Mucosa of rectum (tissue), 2 donors: ENCODE data around the gene LRTM2.

Experiments used
- H3K27ac ChIP-seq, 2 donors: one replicate each; pipeline ENCODE4 v1.7.0; 2013; ENCODE audit warnings: inconsistent platforms in 2 of 2, low read depth in 2 of 2, low read length in 2 of 2
- H3K27me3 ChIP-seq, 2 donors: one replicate each; pipeline ENCODE4 v1.7.0; 2013; ENCODE audit warnings: low read length in 2 of 2; ENCODE audit not compliant: control insufficient read depth in 2 of 2, insufficient read depth in 2 of 2
- H3K36me3 ChIP-seq, 2 donors: one replicate each; pipeline ENCODE4 v1.7.0; 2013; ENCODE audit warnings: low read length in 2 of 2; ENCODE audit not compliant: control insufficient read depth in 2 of 2, insufficient read depth in 2 of 2
- H3K4me1 ChIP-seq, 2 donors: one replicate each; pipeline ENCODE4 v1.7.0; 2013; ENCODE audit warnings: low read length in 2 of 2, mild to moderate bottlenecking in 1 of 2; ENCODE audit not compliant: control insufficient read depth in 2 of 2, insufficient read depth in 2 of 2
- H3K4me3 ChIP-seq, 2 donors: one replicate each; pipeline ENCODE4 v1.7.0; 2013; ENCODE audit warnings: low read length in 2 of 2
- H3K9ac ChIP-seq, 2 donors: one replicate each; pipeline ENCODE4 v1.7.0; 2013; ENCODE audit warnings: low read length in 2 of 2, low read depth in 1 of 2, mild to moderate bottlenecking in 1 of 2
- H3K9me3 ChIP-seq, 2 donors: one replicate each; pipeline ENCODE4 v1.7.0; 2013; ENCODE audit warnings: low read length in 2 of 2; ENCODE audit not compliant: control insufficient read depth in 2 of 2
- donor health status: healthy.
- donor health status: Normal muscosa, but diverticular disease.

LRTM2 gene

GRCh38 chr12:1838205-1838993 lies 18.0 kb downstream of the LRTM2 start:
- Histone ChIP-seq H3K27ac (no peak overlapping the region), H3K9ac (no peak overlapping the region), H3K4me1 (no peaks in the 10 kb centered on the region)

GRCh38 chr12:1838994-1839365 lies 18.6 kb downstream of the LRTM2 start:
- no peak overlapping the region for H3K4me3 ChIP-seq
- H3K4me1 ChIP-seq = no peaks in the 10 kb centered on the region
- H3K27me3 ChIP-seq = peaks cover 0 to 4% of the 10 kb centered on the region in 2 donors
- H3K9me3 ChIP-seq = no peaks in the 10 kb centered on the region
- no peaks in the 10 kb centered on the region for H3K36me3 ChIP-seq
- H3K27ac ChIP-seq = no peak overlapping the region
- no peak overlapping the region for H3K9ac ChIP-seq

More at GRCh38 chr12:1838205-1838993, 18.0 kb downstream of the LRTM2 start:
- H3K27me3 ChIP-seq = peaks cover 0 to 4% of the 10 kb centered on the region in 2 donors
- no peaks in the 10 kb centered on the region for H3K9me3 ChIP-seq
- no peak overlapping the region for H3K4me3 ChIP-seq
- H3K36me3 ChIP-seq = no peaks in the 10 kb centered on the region

- H3K27me3 ChIP-seq = peaks cover 0 to 7% of the 10 kb centered on the region in 2 donors
- H3K9ac ChIP-seq = no peak overlapping the region
- no peaks in the 10 kb centered on the region for H3K36me3 ChIP-seq
These were observed 19.1 kb downstream of the LRTM2 start for GRCh38 chr12:1839464-1839863.

GRCh38 chr12:1839956-1840951 lies 19.9 kb downstream of the LRTM2 start:
- Histone ChIP-seq H3K9ac (no peak overlapping the region), H3K27me3 (peaks cover 0 to 7% of the 10 kb centered on the region in 2 donors), H3K9me3 (no peaks in the 10 kb centered on the region), H3K36me3 (no peaks in the 10 kb centered on the region), H3K4me1 (no peaks in the 10 kb centered on the region), H3K27ac (no peak overlapping the region), H3K4me3 (no peak overlapping the region)

More at GRCh38 chr12:1839464-1839863, 19.1 kb downstream of the LRTM2 start:
- Histone ChIP-seq H3K27ac (no peak overlapping the region), H3K9me3 (no peaks in the 10 kb centered on the region), H3K4me3 (no peak overlapping the region), H3K4me1 (no peaks in the 10 kb centered on the region)

- Histone ChIP-seq H3K36me3 (no peaks in the 10 kb centered on the region), H3K27ac (no peak overlapping the region), H3K4me1 (no peaks in the 10 kb centered on the region), H3K4me3 (no peak overlapping the region), H3K9me3 (no peaks in the 10 kb centered on the region), H3K27me3 (peaks cover 0 to 7% of the 10 kb centered on the region in 2 donors), H3K9ac (no peak overlapping the region)
These were observed 20.6 kb downstream of the LRTM2 start for GRCh38 chr12:1840981-1841425.

- no peaks in the 10 kb centered on the region for H3K9me3 ChIP-seq
- H3K4me3 ChIP-seq = no peak overlapping the region
- peaks cover 0 to 7% of the 10 kb centered on the region in 2 donors for H3K27me3 ChIP-seq
- no peaks in the 10 kb centered on the region for H3K4me1 ChIP-seq
- H3K27ac ChIP-seq = no peak overlapping the region
- no peaks in the 10 kb centered on the region for H3K36me3 ChIP-seq
- H3K9ac ChIP-seq = no peak overlapping the region
These were observed 21.3 kb downstream of the LRTM2 start for GRCh38 chr12:1841586-1842182.

- Histone ChIP-seq H3K36me3 (no peaks in the 10 kb centered on the region), H3K4me1 (no peaks in the 10 kb centered on the region), H3K4me3 (no peak overlapping the region), H3K27me3 (peaks cover 2 to 7% of the 10 kb centered on the region in 2 donors), H3K9me3 (no peaks in the 10 kb centered on the region), H3K9ac (no peak overlapping the region), H3K27ac (no peak overlapping the region)
These were observed 22.0 kb downstream of the LRTM2 start for GRCh38 chr12:1842183-1842904.

GRCh38 chr12:1842905-1843640 lies 22.7 kb downstream of the LRTM2 start:
- no peaks in the 10 kb centered on the region for H3K36me3 ChIP-seq
- peaks cover 2 to 7% of the 10 kb centered on the region in 2 donors for H3K27me3 ChIP-seq
- H3K9ac ChIP-seq = no peak overlapping the region
- no peaks in the 10 kb centered on the region for H3K9me3 ChIP-seq
- no peaks in the 10 kb centered on the region for H3K4me1 ChIP-seq
- H3K4me3 ChIP-seq = no peak overlapping the region
- no peak overlapping the region for H3K27ac ChIP-seq

GRCh38 chr12:1843641-1844005 lies 23.3 kb downstream of the LRTM2 start:
- Histone ChIP-seq H3K9ac (no peak overlapping the region), H3K4me3 (no peak overlapping the region), H3K4me1 (no peaks in the 10 kb centered on the region), H3K27ac (no peak overlapping the region), H3K27me3 (peaks cover 2 to 7% of the 10 kb centered on the region in 2 donors), H3K36me3 (no peaks in the 10 kb centered on the region), H3K9me3 (no peaks in the 10 kb centered on the region)
